ENCODE results near the gene ALOX5. TPM values are rescaled to one million over a fixed set of nuclear protein-coding genes. Genes with fewer than 3 reads are reported as not detected.

The ALOX5 gene
- total and polyA plus RNA-seq, 2 experiments from 2014 or later, result 3.7 to 5.4 TPM

GRCh38 chr10:45422207-45422865 is 48.3 kb downstream of the ALOX5 start:
- H3K4me1 ChIP-seq (ENCODE audit: insufficient read depth), result peaks cover 5% of the 10 kb centered on the region; the same call in 1 of the 2 replicates
- H4K20me1 ChIP-seq (replicated peaks; ENCODE audit: insufficient read depth), result no peaks in the 10 kb centered on the region
- no peak overlapping the region for H2AFZ ChIP-seq
- H3K4me3 ChIP-seq, result no peak overlapping the region
- H3K4me1 Mint-ChIP-seq, result peaks cover 11% of the 10 kb centered on the region
- no peaks in the 10 kb centered on the region; the same call in 2 of the 3 replicates for H3K9me3 Mint-ChIP-seq
- no peak overlapping the region for H3K4me2 ChIP-seq
- H3K27me3 ChIP-seq (ENCODE audit: insufficient read depth), result 0 out of 2 replicates have a peak, but pooled peaks cover 9% of the 10 kb centered on the region
- no peak overlapping the region for H3K4me3 Mint-ChIP-seq
- no peak overlapping the region for H3K27ac ChIP-seq (ENCODE audit: low read depth)
- no peak overlapping the region for H3K27ac Mint-ChIP-seq
- DNase-seq (ENCODE audit: low spot score), result no peak
- peaks cover 2% of the 10 kb centered on the region; the same call in 1 of the 2 replicates for H3K9me2 ChIP-seq (ENCODE audit: insufficient read depth)
- peaks cover 17% of the 10 kb centered on the region for H3K27me3 Mint-ChIP-seq (ENCODE audit: insufficient read depth, low read depth, poor library complexity)
- H3K36me3 ChIP-seq (ENCODE audit: insufficient read depth), result no peaks in the 10 kb centered on the region
- H3K36me3 Mint-ChIP-seq (ENCODE audit: low read depth), result peaks cover 4% of the 10 kb centered on the region; the same call in 1 of the 3 replicates
- TF ChIP-seq CTCF (conservative IDR thresholded peaks at IDR 0.05; ENCODE audit: low read depth in 2 of 2), result no peak
- TF ChIP-seq, protein P1, sequence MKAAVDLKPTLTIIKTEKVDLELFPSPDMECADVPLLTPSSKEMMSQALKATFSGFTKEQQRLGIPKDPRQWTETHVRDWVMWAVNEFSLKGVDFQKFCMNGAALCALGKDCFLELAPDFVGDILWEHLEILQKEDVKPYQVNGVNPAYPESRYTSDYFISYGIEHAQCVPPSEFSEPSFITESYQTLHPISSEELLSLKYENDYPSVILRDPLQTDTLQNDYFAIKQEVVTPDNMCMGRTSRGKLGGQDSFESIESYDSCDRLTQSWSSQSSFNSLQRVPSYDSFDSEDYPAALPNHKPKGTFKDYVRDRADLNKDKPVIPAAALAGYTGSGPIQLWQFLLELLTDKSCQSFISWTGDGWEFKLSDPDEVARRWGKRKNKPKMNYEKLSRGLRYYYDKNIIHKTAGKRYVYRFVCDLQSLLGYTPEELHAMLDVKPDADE (IDR thresholded peaks at IDR 0.05), result no peak
- H3F3A ChIP-seq (replicated peaks; ENCODE audit: low read depth), result no peaks in the 10 kb centered on the region
- no peak for ATAC-seq
- H3K79me2 ChIP-seq (replicated peaks; ENCODE audit: insufficient read depth), result no peaks in the 10 kb centered on the region

GRCh38 chr10:45422866-45423659 is 49.0 kb downstream of the ALOX5 start:
- Mint-ChIP-seq H3K4me3 (no peak overlapping the region), H3K4me1 (peaks cover 12% of the 10 kb centered on the region), H3K9me3 (no peaks in the 10 kb centered on the region; the same call in 2 of the 3 replicates), H3K27me3 (ENCODE audit: insufficient read depth, low read depth, poor library complexity) (peaks cover 19% of the 10 kb centered on the region), H3K27ac (no peak overlapping the region), H3K36me3 (ENCODE audit: low read depth) (peaks cover 4% of the 10 kb centered on the region; the same call in 1 of the 3 replicates)
- no peaks in the 10 kb centered on the region for H3K36me3 ChIP-seq (ENCODE audit: insufficient read depth)
- H3K27ac ChIP-seq (ENCODE audit: low read depth), result no peak overlapping the region
- H2AFZ ChIP-seq, result no peak overlapping the region
- H3K4me3 ChIP-seq, result no peak overlapping the region
- DNase-seq (ENCODE audit: low spot score) (no peak), ATAC-seq (no peak)
- H3K27me3 ChIP-seq (ENCODE audit: insufficient read depth), result 0 out of 2 replicates have a peak, but pooled peaks cover 6% of the 10 kb centered on the region
- no peak overlapping the region for H3K4me2 ChIP-seq
- no peaks in the 10 kb centered on the region for H4K20me1 ChIP-seq (replicated peaks; ENCODE audit: insufficient read depth)
- H3K4me1 ChIP-seq (ENCODE audit: insufficient read depth), result peaks cover 5% of the 10 kb centered on the region; the same call in 1 of the 2 replicates
- no peaks in the 10 kb centered on the region for H3F3A ChIP-seq (replicated peaks; ENCODE audit: low read depth)
- no peaks in the 10 kb centered on the region for H3K79me2 ChIP-seq (replicated peaks; ENCODE audit: insufficient read depth)
- no peaks in the 10 kb centered on the region for H3K9me2 ChIP-seq (ENCODE audit: insufficient read depth)
- TF ChIP-seq NANOG (IDR thresholded peaks at IDR 0.05; ENCODE audit: borderline replicate concordance) (no peak), EZH2 (IDR thresholded peaks at IDR 0.05; ENCODE audit: low read depth, unreplicated experiment) (no peak), ZNF462 (CRISPR knock-in tag; IDR thresholded peaks at IDR 0.05) (no peak)

Data from GM23338 (cell line).